ENCODE results near the gene SERPINA3.

SERPINA3 gene

DNA sequence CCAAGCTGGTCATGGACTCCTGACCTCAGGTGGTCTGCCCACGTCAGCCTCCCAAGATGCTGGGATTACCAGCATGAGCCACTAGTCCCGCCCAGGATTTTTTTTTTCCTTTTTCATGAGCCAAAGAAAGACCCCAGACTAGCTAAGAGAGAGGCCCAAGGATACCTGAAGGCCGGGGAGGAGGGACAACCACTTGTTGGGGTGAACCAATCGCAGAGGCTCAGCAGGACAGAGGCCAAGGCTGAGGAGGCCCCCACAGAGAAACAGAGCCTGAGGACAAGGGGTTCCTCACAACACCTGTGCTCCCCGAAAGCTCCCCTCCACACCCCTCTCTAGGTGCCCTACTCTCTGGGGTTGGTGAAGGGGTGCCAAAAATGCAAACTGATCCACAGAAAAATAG is 1.0 kb upstream of the SERPINA3 start:
- Histone ChIP-seq H3K9me3 (ENCODE audit: control insufficient read depth, low read length) (no peaks in the 10 kb centered on the region), H3K36me3 (ENCODE audit: control insufficient read depth, insufficient read depth, low read length) (no peaks in the 10 kb centered on the region), H3K27ac (ENCODE audit: insufficient read depth, low read length, poor library complexity, severe bottlenecking) (no peak overlapping the region), H3K27me3 (replicated peaks; ENCODE audit: control insufficient read depth, insufficient read depth, low read length, poor library complexity, severe bottlenecking) (no peaks in the 10 kb centered on the region), H3K4me3 (ENCODE audit: insufficient read depth, low read depth, low read length, poor library complexity, severe bottlenecking) (no peak overlapping the region), H3K4me1 (ENCODE audit: control insufficient read depth, insufficient read depth, low read length, poor library complexity, severe bottlenecking) (no peaks in the 10 kb centered on the region)
- DNase-seq = no peak

DNA sequence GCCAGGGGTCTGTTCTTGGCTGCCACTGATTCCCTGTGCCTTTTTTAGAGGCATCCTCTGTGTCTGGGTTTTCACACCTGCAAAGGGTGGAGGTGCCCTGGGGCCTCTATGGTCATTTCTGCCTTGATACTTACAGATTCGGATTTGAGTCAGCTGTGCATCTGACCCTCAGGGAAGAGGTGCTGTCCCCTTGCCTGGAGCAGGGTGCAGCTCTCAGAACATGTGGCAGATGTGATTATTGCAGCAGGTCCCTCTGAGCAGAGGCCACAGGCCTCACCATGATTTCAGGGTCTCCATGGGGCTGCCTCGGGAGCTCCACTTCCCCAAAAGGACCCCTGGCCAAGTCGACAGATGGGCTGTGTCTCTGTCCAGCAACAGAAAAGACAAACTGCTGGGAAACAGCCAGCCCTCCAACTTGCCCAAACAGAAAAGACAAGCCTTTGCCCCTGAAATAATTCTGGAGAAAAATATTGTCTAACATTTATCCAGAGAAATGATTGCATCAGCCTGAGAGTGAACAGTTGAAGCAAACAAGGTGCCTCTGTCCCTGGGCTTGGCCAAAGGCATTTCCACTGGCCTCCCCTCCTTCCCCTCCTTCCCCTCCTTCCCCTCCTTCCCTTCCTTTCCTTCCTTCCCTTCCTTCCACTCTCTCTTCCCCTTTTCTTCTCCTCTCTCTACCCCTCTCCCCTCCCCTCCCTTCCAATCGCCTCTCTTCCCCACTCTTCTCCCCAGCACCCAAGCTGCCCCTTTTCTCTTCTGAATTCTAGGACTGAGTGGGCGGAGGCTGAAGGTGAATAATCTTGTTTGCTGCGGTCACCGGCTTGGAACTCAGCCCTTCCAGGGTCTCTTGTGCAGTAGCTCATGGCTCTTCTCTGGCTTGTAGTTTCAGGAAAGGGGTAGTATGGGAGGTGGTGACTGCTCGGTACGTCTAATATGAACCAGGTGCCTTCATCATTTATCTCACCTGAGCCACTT is 676 bp downstream of the SERPINA3 start:
- Histone ChIP-seq H3K4me3 (ENCODE audit: insufficient read depth, low read depth, low read length, poor library complexity, severe bottlenecking) (no peak overlapping the region), H3K27ac (ENCODE audit: insufficient read depth, low read length, poor library complexity, severe bottlenecking) (no peak overlapping the region), H3K36me3 (ENCODE audit: control insufficient read depth, insufficient read depth, low read length) (no peaks in the 10 kb centered on the region), H3K9me3 (ENCODE audit: control insufficient read depth, low read length) (no peaks in the 10 kb centered on the region), H3K4me1 (ENCODE audit: control insufficient read depth, insufficient read depth, low read length, poor library complexity, severe bottlenecking) (no peaks in the 10 kb centered on the region), H3K27me3 (replicated peaks; ENCODE audit: control insufficient read depth, insufficient read depth, low read length, poor library complexity, severe bottlenecking) (no peaks in the 10 kb centered on the region)
- DNase-seq = no peak

DNA sequence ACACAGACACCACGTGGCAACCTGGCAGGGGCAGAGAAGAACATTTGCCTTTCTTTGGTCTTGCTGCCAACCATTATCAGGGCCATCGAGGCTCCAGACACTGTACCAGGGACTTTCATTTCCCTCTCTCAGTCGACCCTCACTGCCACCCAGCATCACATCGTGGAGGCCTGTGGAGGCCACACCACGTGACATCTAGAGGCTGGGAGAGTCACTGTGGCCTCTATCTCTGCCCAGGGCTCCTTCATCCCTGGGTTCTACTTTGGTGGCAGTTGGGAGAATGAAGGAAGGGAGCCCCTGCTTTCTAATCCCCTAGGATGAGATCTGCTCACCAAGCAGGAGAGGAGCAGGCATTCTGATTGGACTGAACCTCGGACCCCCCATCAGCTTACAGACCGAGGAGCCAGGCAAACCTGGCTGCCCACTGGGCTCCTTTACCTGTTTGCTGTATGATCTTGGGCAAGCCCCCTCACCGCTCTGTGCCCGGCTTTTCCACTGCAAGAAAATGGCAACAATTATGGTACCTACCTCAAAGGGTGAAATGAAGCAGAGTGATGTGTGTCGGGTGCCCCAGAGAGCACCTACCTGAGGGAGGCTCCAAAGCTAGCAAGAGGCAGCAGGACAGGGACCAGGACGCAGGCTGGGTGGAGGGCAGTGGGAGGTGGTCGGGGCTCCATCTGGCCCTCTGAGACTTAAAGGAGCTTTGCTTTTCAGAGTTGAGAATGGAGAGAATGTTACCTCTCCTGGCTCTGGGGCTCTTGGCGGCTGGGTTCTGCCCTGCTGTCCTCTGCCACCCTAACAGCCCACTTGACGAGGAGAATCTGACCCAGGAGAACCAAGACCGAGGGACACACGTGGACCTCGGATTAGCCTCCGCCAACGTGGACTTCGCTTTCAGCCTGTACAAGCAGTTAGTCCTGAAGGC is 1.8 kb downstream of the SERPINA3 start:
- Histone ChIP-seq H3K27me3 (replicated peaks; ENCODE audit: control insufficient read depth, insufficient read depth, low read length, poor library complexity, severe bottlenecking) (no peaks in the 10 kb centered on the region), H3K4me1 (ENCODE audit: control insufficient read depth, insufficient read depth, low read length, poor library complexity, severe bottlenecking) (no peaks in the 10 kb centered on the region), H3K9me3 (ENCODE audit: control insufficient read depth, low read length) (no peaks in the 10 kb centered on the region), H3K36me3 (ENCODE audit: control insufficient read depth, insufficient read depth, low read length) (no peaks in the 10 kb centered on the region), H3K4me3 (ENCODE audit: insufficient read depth, low read depth, low read length, poor library complexity, severe bottlenecking) (no peak overlapping the region), H3K27ac (ENCODE audit: insufficient read depth, low read length, poor library complexity, severe bottlenecking) (no peak overlapping the region)
- no peak for DNase-seq

DNA sequence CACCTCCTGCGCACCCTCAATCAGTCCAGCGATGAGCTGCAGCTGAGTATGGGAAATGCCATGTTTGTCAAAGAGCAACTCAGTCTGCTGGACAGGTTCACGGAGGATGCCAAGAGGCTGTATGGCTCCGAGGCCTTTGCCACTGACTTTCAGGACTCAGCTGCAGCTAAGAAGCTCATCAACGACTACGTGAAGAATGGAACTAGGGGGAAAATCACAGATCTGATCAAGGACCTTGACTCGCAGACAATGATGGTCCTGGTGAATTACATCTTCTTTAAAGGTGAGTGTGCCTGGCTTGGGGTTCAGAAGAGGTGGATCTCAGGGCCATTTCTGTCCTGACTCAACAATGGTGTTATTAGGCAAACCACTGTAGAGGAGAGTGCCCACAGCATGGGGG is 2.6 kb downstream of the SERPINA3 start:
- Histone ChIP-seq H3K36me3 (ENCODE audit: control insufficient read depth, insufficient read depth, low read length) (no peaks in the 10 kb centered on the region), H3K9me3 (ENCODE audit: control insufficient read depth, low read length) (no peaks in the 10 kb centered on the region), H3K27ac (ENCODE audit: insufficient read depth, low read length, poor library complexity, severe bottlenecking) (no peak overlapping the region), H3K27me3 (replicated peaks; ENCODE audit: control insufficient read depth, insufficient read depth, low read length, poor library complexity, severe bottlenecking) (no peaks in the 10 kb centered on the region), H3K4me3 (ENCODE audit: insufficient read depth, low read depth, low read length, poor library complexity, severe bottlenecking) (no peak overlapping the region), H3K4me1 (ENCODE audit: control insufficient read depth, insufficient read depth, low read length, poor library complexity, severe bottlenecking) (no peaks in the 10 kb centered on the region)
- no peak for DNase-seq

DNA sequence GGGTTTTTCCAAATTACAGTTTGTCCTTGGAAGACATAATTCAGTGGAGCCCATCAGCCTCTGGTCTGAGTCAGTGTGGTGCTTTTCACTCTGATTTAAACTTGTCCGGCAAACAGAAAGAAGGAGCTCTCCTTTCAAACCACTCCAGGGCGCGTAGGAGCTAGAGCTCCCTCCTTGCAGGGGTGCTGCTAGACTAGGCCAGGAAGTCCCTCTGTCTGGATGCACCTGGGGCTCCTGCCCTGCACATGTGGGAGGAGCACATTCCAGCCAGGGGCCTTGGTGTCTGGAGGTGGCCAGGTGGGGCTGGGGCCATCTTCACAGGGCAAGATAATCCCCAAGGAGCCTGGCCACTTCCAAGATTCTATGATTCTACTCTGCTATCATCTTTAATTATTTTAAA is 3.1 kb downstream of the SERPINA3 start:
- H3K4me3 ChIP-seq (ENCODE audit: insufficient read depth, low read depth, low read length, poor library complexity, severe bottlenecking) = no peak overlapping the region
- no peak overlapping the region for H3K27ac ChIP-seq (ENCODE audit: insufficient read depth, low read length, poor library complexity, severe bottlenecking)
- no peaks in the 10 kb centered on the region for H3K4me1 ChIP-seq (ENCODE audit: control insufficient read depth, insufficient read depth, low read length, poor library complexity, severe bottlenecking)
- H3K27me3 ChIP-seq (replicated peaks; ENCODE audit: control insufficient read depth, insufficient read depth, low read length, poor library complexity, severe bottlenecking) = no peaks in the 10 kb centered on the region
- no peaks in the 10 kb centered on the region for H3K9me3 ChIP-seq (ENCODE audit: control insufficient read depth, low read length)
- H3K36me3 ChIP-seq (ENCODE audit: control insufficient read depth, insufficient read depth, low read length) = no peaks in the 10 kb centered on the region
- no peak for DNase-seq

DNA sequence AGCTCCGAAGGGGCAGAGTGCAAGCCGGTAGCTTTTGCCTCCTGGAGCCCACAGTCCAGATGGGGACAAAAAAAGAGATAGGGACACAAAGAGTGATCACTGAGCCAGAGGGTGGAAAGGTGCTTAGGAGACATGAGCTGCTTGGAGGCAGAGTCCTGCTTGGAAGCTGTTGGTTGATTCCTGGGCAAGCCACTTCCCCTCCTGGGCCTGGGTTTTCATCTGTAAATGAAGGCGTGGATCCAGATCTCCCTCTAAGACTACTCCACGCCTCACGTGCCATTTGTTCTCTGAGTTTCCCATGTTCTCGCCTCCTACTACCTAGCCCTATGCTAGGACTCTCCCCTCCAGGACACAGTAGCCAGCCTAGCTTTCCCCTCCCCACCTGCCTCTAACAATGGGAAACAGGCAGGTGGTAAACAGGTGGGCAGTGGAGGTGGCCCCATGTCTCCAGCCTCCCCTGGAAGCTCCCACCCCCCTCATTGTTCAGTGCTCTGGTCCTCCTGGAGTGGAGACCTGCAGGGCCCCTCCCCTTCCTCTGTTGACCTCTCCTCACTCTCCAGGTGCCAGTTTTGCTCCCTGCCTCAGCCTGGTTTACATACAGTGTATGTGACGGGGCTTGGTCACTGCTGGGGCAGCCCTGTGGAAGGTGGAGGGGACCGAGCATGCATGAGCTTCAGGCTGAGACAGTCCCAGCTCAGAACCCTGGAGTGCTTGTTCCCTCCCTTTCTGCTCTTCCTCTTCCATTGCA is 3.8 kb downstream of the SERPINA3 start:
- H3K27me3 ChIP-seq (replicated peaks; ENCODE audit: control insufficient read depth, insufficient read depth, low read length, poor library complexity, severe bottlenecking) = no peaks in the 10 kb centered on the region
- no peaks in the 10 kb centered on the region for H3K9me3 ChIP-seq (ENCODE audit: control insufficient read depth, low read length)
- H3K4me1 ChIP-seq (ENCODE audit: control insufficient read depth, insufficient read depth, low read length, poor library complexity, severe bottlenecking) = no peaks in the 10 kb centered on the region
- H3K4me3 ChIP-seq (ENCODE audit: insufficient read depth, low read depth, low read length, poor library complexity, severe bottlenecking) = no peak overlapping the region
- H3K36me3 ChIP-seq (ENCODE audit: control insufficient read depth, insufficient read depth, low read length) = no peaks in the 10 kb centered on the region
- no peak for DNase-seq
- no peak overlapping the region for H3K27ac ChIP-seq (ENCODE audit: insufficient read depth, low read length, poor library complexity, severe bottlenecking)

DNA sequence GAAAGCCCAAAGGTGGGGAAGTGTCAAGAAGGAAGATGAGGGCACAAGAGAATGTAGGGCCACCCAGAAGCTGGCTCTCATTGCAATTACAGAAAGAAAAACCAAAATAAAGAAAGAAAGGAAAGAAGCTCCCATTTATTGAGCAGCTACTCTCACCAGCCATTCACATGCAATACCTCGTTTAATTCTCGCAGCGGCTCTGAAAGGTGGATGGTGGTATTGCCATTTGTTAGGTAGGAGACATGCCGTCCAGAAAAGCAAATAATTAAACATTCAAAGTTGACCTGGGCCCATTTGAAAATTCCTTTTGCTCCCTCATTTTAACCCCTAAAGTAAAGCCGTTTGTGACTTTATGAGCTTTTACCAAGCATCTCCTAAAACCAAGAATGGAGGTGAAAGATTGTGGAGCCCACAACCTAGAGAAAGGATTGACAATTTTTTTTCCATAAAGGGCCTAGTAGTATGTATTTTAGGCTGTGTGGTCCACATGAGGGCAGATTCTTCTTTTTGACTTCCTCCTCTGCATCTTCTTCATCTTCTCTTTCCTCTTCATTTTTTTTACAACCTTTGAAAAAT is 5.3 kb downstream of the SERPINA3 start:
- Histone ChIP-seq H3K36me3 (ENCODE audit: control insufficient read depth, insufficient read depth, low read length) (no peaks in the 10 kb centered on the region), H3K9me3 (ENCODE audit: control insufficient read depth, low read length) (no peaks in the 10 kb centered on the region), H3K27ac (ENCODE audit: insufficient read depth, low read length, poor library complexity, severe bottlenecking) (no peak overlapping the region), H3K27me3 (replicated peaks; ENCODE audit: control insufficient read depth, insufficient read depth, low read length, poor library complexity, severe bottlenecking) (no peaks in the 10 kb centered on the region), H3K4me1 (ENCODE audit: control insufficient read depth, insufficient read depth, low read length, poor library complexity, severe bottlenecking) (no peaks in the 10 kb centered on the region), H3K4me3 (ENCODE audit: insufficient read depth, low read depth, low read length, poor library complexity, severe bottlenecking) (no peak overlapping the region)
- no peak for DNase-seq

DNA sequence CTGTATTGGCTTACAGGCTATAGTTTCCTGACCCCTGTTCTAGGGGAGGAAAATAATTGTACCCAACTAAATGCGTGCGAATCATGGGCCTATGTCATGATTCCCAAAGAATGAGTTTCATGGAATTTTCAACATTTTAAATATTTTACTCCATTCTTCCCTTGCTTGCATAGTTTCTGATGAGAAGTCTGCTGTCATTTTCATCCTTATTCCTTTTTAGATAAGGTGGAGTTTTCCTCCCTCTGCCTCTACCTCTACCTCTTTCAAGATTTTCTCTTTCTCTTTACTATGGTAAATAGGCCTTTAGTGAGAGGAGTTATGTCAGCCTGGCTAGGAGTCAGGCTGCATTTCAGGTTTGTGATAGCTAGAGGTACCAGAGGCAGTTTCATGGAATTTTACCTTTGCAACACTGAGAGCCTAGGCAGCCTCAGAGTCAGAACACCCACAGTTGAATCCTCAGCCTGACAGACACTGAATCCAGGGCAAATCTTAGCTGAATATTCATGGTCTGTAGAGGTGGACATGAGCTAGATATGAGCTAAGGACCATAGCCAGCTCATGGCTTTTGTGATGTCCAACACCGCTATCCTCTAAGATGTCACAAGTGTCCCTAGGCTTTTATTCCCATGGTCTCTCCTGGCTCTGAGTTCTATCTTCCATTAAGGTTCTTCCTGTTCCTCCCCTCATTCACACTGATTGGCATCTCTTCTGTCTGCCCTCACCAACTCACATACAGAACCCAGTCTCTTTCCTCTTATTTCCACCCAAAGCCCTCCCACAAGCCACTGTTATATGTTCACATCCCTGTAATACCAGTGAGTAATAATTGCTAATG is 6.0 kb downstream of the SERPINA3 start:
- H3K4me1 ChIP-seq (ENCODE audit: control insufficient read depth, insufficient read depth, low read length, poor library complexity, severe bottlenecking) = no peaks in the 10 kb centered on the region
- no peak overlapping the region for H3K4me3 ChIP-seq (ENCODE audit: insufficient read depth, low read depth, low read length, poor library complexity, severe bottlenecking)
- DNase-seq = no peak
- H3K36me3 ChIP-seq (ENCODE audit: control insufficient read depth, insufficient read depth, low read length) = no peaks in the 10 kb centered on the region
- H3K9me3 ChIP-seq (ENCODE audit: control insufficient read depth, low read length) = no peaks in the 10 kb centered on the region
- H3K27me3 ChIP-seq (replicated peaks; ENCODE audit: control insufficient read depth, insufficient read depth, low read length, poor library complexity, severe bottlenecking) = no peaks in the 10 kb centered on the region
- no peak overlapping the region for H3K27ac ChIP-seq (ENCODE audit: insufficient read depth, low read length, poor library complexity, severe bottlenecking)

DNA sequence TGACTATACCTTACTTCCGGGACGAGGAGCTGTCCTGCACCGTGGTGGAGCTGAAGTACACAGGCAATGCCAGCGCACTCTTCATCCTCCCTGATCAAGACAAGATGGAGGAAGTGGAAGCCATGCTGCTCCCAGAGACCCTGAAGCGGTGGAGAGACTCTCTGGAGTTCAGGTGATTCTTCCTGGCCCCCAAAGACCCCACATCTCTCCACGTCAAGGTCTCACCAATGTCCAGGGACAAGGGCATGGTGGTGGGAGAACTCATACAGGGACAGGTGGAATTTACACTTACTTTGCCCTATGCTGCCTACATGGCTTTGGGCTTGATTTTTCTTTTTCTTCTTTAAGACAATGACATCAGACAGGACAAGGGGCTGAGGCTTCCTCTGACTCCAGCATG is 7.1 kb downstream of the SERPINA3 start:
- no peak overlapping the region for H3K4me3 ChIP-seq (ENCODE audit: insufficient read depth, low read depth, low read length, poor library complexity, severe bottlenecking)
- no peaks in the 10 kb centered on the region for H3K27me3 ChIP-seq (replicated peaks; ENCODE audit: control insufficient read depth, insufficient read depth, low read length, poor library complexity, severe bottlenecking)
- no peaks in the 10 kb centered on the region for H3K9me3 ChIP-seq (ENCODE audit: control insufficient read depth, low read length)
- no peak overlapping the region for H3K27ac ChIP-seq (ENCODE audit: insufficient read depth, low read length, poor library complexity, severe bottlenecking)
- DNase-seq = no peak
- H3K4me1 ChIP-seq (ENCODE audit: control insufficient read depth, insufficient read depth, low read length, poor library complexity, severe bottlenecking) = no peaks in the 10 kb centered on the region
- no peaks in the 10 kb centered on the region for H3K36me3 ChIP-seq (ENCODE audit: control insufficient read depth, insufficient read depth, low read length)

Data from effector memory CD4-positive, alpha-beta T cell (primary cell).